B cell (primary cell): ENCODE measurements around the gene PYROXD2. TPM values are rescaled to one million over a fixed set of nuclear protein-coding genes. Genes with fewer than 3 reads are reported as not detected.

Experiments
- ATAC-seq: fragments of 200-7000 bp; cut with Tn5 transposase; one replicate; pipeline ENCODE4 v1.10.0; 2021; ENCODE audit warnings: low read depth, mild to moderate bottlenecking, moderate number of reproducible peaks, moderate library complexity
- CTCF ChIA-PET: fragments of 350-600 bp; sonication (Branson Sonifier 250); formaldehyde crosslinking; loops from one replicate; lab custom pipeline; 2021; ENCODE audit warnings: antibody characterized with exemption, inconsistent platforms; lab: Charles Lee
- POLR2A ChIA-PET: fragments of 350-600 bp; sonication (Branson Sonifier 250); formaldehyde crosslinking; loops from one replicate; lab custom pipeline; 2021; ENCODE audit warnings: antibody characterized with exemption; lab: Charles Lee
- DNase-seq: peaks from one replicate; pipeline ENCODE4 v3.0.0; 2013
- H2AFZ ChIP-seq: 2 replicates; pipeline ENCODE4 v1.6.1; 2012; ENCODE audit warnings: mild to moderate bottlenecking, low read depth, low read length; ENCODE audit not compliant: insufficient read depth, poor library complexity, severe bottlenecking
- H3K27ac ChIP-seq, 2 donors: 1 replicate in 1 of 2; 2 replicates in 1 of 2; pipeline ENCODE4 v1.5.1; 2012 to 2013; ENCODE audit warnings: low read length in 2 of 2, mild to moderate bottlenecking in 2 of 2, moderate library complexity in 1 of 2
- H3K27me3 ChIP-seq, 4 experiments: fragments of 200-600 bp in 1 of 4; sonication (generic) in 1 of 4; replicated peaks in 1 of 4; 1 replicate in 2 of 4; 2 replicates in 2 of 4; pipeline versions ENCODE4 v1.6.1 to v1.7.0; 2013 to 2016; ENCODE audit warnings: low read length in 3 of 4, mild to moderate bottlenecking in 2 of 4, mixed read lengths in 1 of 4, moderate library complexity in 1 of 4; ENCODE audit not compliant: insufficient read depth in 4 of 4, control insufficient read depth in 3 of 4; ENCODE audit errors: control extremely low read depth in 1 of 4
- H3K36me3 ChIP-seq, 2 experiments: replicated peaks in 1 of 2; 1 replicate in 1 of 2; 2 replicates in 1 of 2; pipeline versions ENCODE4 v1.6.1 to v1.7.1; 2013; ENCODE audit warnings: low read length in 1 of 2; ENCODE audit not compliant: insufficient read depth in 2 of 2, control insufficient read depth in 1 of 2; ENCODE audit errors: control extremely low read depth in 1 of 2, extremely low read depth in 1 of 2
- H3K4me1 ChIP-seq, 2 donors: fragments of 200-600 bp in 1 of 2; sonication (generic) in 1 of 2; 1 replicate in 1 of 2; 2 replicates in 1 of 2; pipeline versions ENCODE4 v1.5.1 to v1.6.1; 2013 to 2017; ENCODE audit warnings: low read length in 2 of 2; ENCODE audit not compliant: control insufficient read depth in 2 of 2, insufficient read depth in 2 of 2
- H3K4me2 ChIP-seq: replicated peaks from 2 replicates; pipeline ENCODE3; 2012; ENCODE audit warnings: mild to moderate bottlenecking, low read depth, low read length; ENCODE audit not compliant: poor library complexity, severe bottlenecking
- H3K4me3 ChIP-seq, 5 experiments: fragments of 200-600 bp in 1 of 5; sonication (generic) in 1 of 5; 1 replicate in 3 of 5; 2 replicates in 2 of 5; pipeline versions ENCODE4 v1.5.1 to v1.7.0; 2011 to 2016; ENCODE audit warnings: low read length in 4 of 5, mild to moderate bottlenecking in 4 of 5, low read depth in 2 of 5, control low read depth in 1 of 5, moderate library complexity in 1 of 5; ENCODE audit not compliant: insufficient read depth in 1 of 5; ENCODE audit errors: control extremely low read depth in 1 of 5, extremely low read depth in 1 of 5
- H3K79me2 ChIP-seq: fragments of 200-600 bp; sonication (generic); one replicate; pipeline ENCODE4 v1.6.0; 2016; ENCODE audit warnings: low read length; ENCODE audit not compliant: control insufficient read depth, insufficient read depth
- H3K9ac ChIP-seq: fragments of 200-600 bp; sonication (generic); 2 replicates; pipeline ENCODE4 v1.6.1; 2017; ENCODE audit warnings: mild to moderate bottlenecking, low read length, moderate library complexity
- H3K9me3 ChIP-seq, 3 donors: one replicate each; pipeline versions ENCODE4 v1.6.1 to v1.7.1; 2013; ENCODE audit warnings: low read length in 2 of 3; ENCODE audit not compliant: control insufficient read depth in 2 of 3, insufficient read depth in 1 of 3; ENCODE audit errors: control extremely low read depth in 1 of 3
- H4K20me1 ChIP-seq: 2 replicates; pipeline ENCODE4 v1.6.0; 2012; ENCODE audit warnings: mild to moderate bottlenecking, low read length; ENCODE audit not compliant: insufficient read depth, control insufficient read depth, poor library complexity, severe bottlenecking
- H3K27ac Mint-ChIP-seq: one replicate; pipeline ENCODE4 v1.8.0; 2021; ENCODE audit warnings: mixed read lengths
- H3K27me3 Mint-ChIP-seq: one replicate; pipeline ENCODE4 v1.8.0; 2021; ENCODE audit warnings: mixed read lengths
- H3K4me1 Mint-ChIP-seq: one replicate; pipeline ENCODE4 v1.8.0; 2021; ENCODE audit warnings: mixed read lengths
- H3K4me3 Mint-ChIP-seq: one replicate; pipeline ENCODE4 v1.8.0; 2021; ENCODE audit warnings: mixed read lengths
- H3K9me3 Mint-ChIP-seq: one replicate; pipeline ENCODE4 v1.8.0; 2022; ENCODE audit warnings: mixed read lengths; ENCODE audit not compliant: insufficient read depth
- EZH2 ChIP-seq: IDR thresholded peaks from 2 replicates; pipeline ENCODE4 v1.6.1; 2012; ENCODE audit warnings: borderline replicate concordance, low read depth, mild to moderate bottlenecking, moderate library complexity, low read length; ENCODE audit not compliant: insufficient read depth, poor library complexity, severe bottlenecking
- WGBS: methylation state at CpG from one replicate; pipeline ENCODE4 v1.1.5; 2013; ENCODE audit warnings: missing lambda C conversion rate; ENCODE audit not compliant: insufficient coverage; 5-methylcytosine and 5-hydroxymethylcytosine counted together
- intact Hi-C: fragments of 100-400 bp; cut with micrococcal nuclease; formaldehyde crosslinking; loops from one replicate; pipeline ENCODE4 v1.10.0; 2022
- polyA plus RNA-seq: library from polyadenylated mRNA; depleted of rRNA; stranded (reverse); fragments of >200 nt; gene quantifications from 2 replicates; pipeline ENCODE4 v1.2.3, GENCODE V29; 2012
- total RNA-seq, 2 donors: library from RNA; stranded (reverse); fragments of 120-200 nt in 1 of 2; gene quantifications; 1 replicate in 1 of 2; 2 replicates in 1 of 2; pipeline versions ENCODE4 v1.2.3 to v1.2.4, GENCODE V29; 2013 to 2022
- TF ChIP-seq, protein P1 (sequence below): fragments of 200-600 bp; IDR thresholded peaks from one replicate; pipeline ENCODE4 v1.8.0; 2022; ENCODE audit warnings: antibody characterized with exemption, mild to moderate bottlenecking

Gene PYROXD2
- total and polyA plus RNA-seq, 2 donors (not counting 1 experiment from before 2014, with no cell fraction given), result 25.1 to 960 TPM

- Mint-ChIP-seq H3K27me3 (no peaks in the 10 kb centered on the region), H3K9me3 (no peaks in the 10 kb centered on the region), H3K4me1 (peaks cover 55% of the 10 kb centered on the region), H3K27ac (peak overlapping the region; percentile 95), H3K4me3 (peak overlapping the region; percentile 90)
- ChIA-PET POLR2A (interaction anchor here (0.8 to 1.3 kb wide), 2 partner anchors 21 to 312 kb away, joined by 3 to 5 read pairs; partner anchors contain the start of gene R3HCC1L), CTCF (interaction anchor here (0.7 to 1.9 kb wide), 2 partner anchors 21 to 800 kb away, joined by 3 to 8 read pairs; no protein-coding TSS in a partner anchor)
- peak; percentile 78 for DNase-seq
- no peaks in the 10 kb centered on the region for H3K9me3 ChIP-seq
- peaks cover 28 to 39% of the 10 kb centered on the region in 2 donors for H3K4me1 ChIP-seq
- 2% methylated on average over 23 of the region's 28 CpGs for WGBS
- ATAC-seq, result peak; percentile 12
- H3K27ac ChIP-seq, result peak overlapping the region; percentile 94 to 97
- peak overlapping the region; percentile 93 for H2AFZ ChIP-seq
- H3K36me3 ChIP-seq, result peaks cover 0 to 37% of the 10 kb centered on the region in 2 experiments
- no peaks in the 10 kb centered on the region for H3K27me3 ChIP-seq
- peaks cover 20% of the 10 kb centered on the region for H3K79me2 ChIP-seq
- intact Hi-C loops, result loop anchor here (1.0 to 2.0 kb wide), 4 partner anchors 21 to 1175 kb away; partner anchors contain the start of genes GOT1, R3HCC1L and SLC25A28
- H4K20me1 ChIP-seq, result peaks cover 14% of the 10 kb centered on the region
- H3K9ac ChIP-seq, result peak overlapping the region; percentile 96
- no peak for TF ChIP-seq EZH2
- TF ChIP-seq, protein P1, sequence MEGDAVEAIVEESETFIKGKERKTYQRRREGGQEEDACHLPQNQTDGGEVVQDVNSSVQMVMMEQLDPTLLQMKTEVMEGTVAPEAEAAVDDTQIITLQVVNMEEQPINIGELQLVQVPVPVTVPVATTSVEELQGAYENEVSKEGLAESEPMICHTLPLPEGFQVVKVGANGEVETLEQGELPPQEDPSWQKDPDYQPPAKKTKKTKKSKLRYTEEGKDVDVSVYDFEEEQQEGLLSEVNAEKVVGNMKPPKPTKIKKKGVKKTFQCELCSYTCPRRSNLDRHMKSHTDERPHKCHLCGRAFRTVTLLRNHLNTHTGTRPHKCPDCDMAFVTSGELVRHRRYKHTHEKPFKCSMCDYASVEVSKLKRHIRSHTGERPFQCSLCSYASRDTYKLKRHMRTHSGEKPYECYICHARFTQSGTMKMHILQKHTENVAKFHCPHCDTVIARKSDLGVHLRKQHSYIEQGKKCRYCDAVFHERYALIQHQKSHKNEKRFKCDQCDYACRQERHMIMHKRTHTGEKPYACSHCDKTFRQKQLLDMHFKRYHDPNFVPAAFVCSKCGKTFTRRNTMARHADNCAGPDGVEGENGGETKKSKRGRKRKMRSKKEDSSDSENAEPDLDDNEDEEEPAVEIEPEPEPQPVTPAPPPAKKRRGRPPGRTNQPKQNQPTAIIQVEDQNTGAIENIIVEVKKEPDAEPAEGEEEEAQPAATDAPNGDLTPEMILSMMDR, result no peak
- H3K4me3 ChIP-seq, result peak overlapping the region; percentile 55 to 88 (median 82)
- H3K4me2 ChIP-seq, result peak overlapping the region; percentile 86
These were observed 31.2 kb upstream of the PYROXD2 start for GRCh38 chr10:98446151-98446660.

DNA sequence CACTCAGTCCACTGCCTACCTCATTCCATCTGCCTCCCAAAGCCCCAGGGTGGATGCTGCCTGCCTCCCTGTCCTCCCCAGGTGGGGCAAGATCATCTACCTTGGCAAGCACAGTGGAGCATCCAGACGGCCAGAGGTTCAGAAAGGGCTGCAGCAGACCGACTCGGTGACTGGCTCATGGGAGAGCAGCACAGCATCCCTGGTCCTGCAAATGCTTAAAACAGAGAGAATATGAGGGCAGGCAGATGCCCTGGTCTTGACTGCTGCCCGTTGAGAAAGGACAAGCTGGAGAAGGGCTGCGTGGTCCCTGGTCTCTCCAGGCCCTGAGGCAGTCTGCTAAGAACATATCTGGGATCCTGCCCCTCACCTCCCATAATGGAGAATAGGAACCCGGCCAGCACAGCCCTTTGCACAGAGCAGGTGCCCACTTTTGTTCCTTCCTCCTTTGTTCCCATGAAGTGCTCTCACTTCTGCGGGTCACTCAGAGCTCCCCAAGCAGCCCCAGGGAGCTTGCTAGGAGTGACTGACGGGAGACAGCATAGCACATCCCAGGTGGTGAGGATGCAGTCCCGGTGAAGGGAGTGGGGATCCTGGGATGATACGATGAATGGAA is 30.3 kb upstream of the PYROXD2 start:
- intact Hi-C loops, result no loop called here
- peaks cover 28 to 39% of the 10 kb centered on the region in 2 donors for H3K4me1 ChIP-seq
- peak overlapping the region in 3 of 5 experiments; percentile 77 to 88 (median 82) for H3K4me3 ChIP-seq
- H3K27ac ChIP-seq, result peak overlapping the region; percentile 94 to 97
- Mint-ChIP-seq H3K4me3 (peak overlapping the region; percentile 90), H3K27ac (peak overlapping the region; percentile 95), H3K9me3 (no peaks in the 10 kb centered on the region), H3K4me1 (peaks cover 58% of the 10 kb centered on the region), H3K27me3 (no peaks in the 10 kb centered on the region)
- H3K9ac ChIP-seq, result peak overlapping the region; percentile 96
- CTCF ChIA-PET, result interaction anchor here (1.9 kb wide), 1 partner anchor 22 kb away, joined by 8 read pairs; no protein-coding TSS in a partner anchor
- POLR2A ChIA-PET, result no interaction called here
- TF ChIP-seq EZH2, result no peak
- TF ChIP-seq, protein P1, result no peak
- 90% methylated on average over 9 of the region's 10 CpGs for WGBS
- H3K36me3 ChIP-seq, result peaks cover 0 to 42% of the 10 kb centered on the region in 2 experiments
- H3K9me3 ChIP-seq, result no peaks in the 10 kb centered on the region
- peak overlapping the region; percentile 86 for H3K4me2 ChIP-seq
- peaks cover 14% of the 10 kb centered on the region for H4K20me1 ChIP-seq
- no peaks in the 10 kb centered on the region for H3K27me3 ChIP-seq
- H2AFZ ChIP-seq, result no peak overlapping the region
- peak; percentile 38 for DNase-seq
- H3K79me2 ChIP-seq, result peaks cover 20% of the 10 kb centered on the region
- ATAC-seq, result no peak
